ENCODE measurements around the gene ARHGAP10. TPM values are rescaled to one million over a fixed set of nuclear protein-coding genes. Genes with fewer than 3 reads are reported as not detected.

Gene ARHGAP10
- total and polyA plus RNA-seq, 10 of the 15 experiments (the other 5 are each of a cell fraction or from before 2014, with no cell fraction given) = 1.3 to 25.8 (median 17.2) TPM

GRCh38 chr4:147730333-147730732, 1.6 kb upstream of the ARHGAP10 start (continued):
- TF ChIP-seq CEBPZ (IDR thresholded peaks at IDR 0.05; ENCODE audit: low read depth, low read length) (no peak), MTA2 (IDR thresholded peaks at IDR 0.05; ENCODE audit: low read depth) (no peak), ZNF687 (IDR thresholded peaks at IDR 0.05) (no peak)

Measured in GM12878 (cell line).